WTC11 (cell line): ENCODE data around the gene ADCY2.
A peak's percentile ranks its signal among the peaks of the same experiment; 100 is the strongest.

Experiments used
- CBFB ChIP-seq: sonication (generic); formaldehyde crosslinking; IDR thresholded peaks from 2 replicates; pipeline ENCODE4 v1.8.1; 2022; ENCODE audit warnings: mild to moderate bottlenecking, low read depth, missing genetic modification reagents
- CTCF ChIP-seq: fragments of 200-600 bp; IDR thresholded peaks from 2 replicates; pipeline ENCODE4 v1.8.0; 2022; ENCODE audit warnings: antibody characterized with exemption
- HMGXB4 ChIP-seq: sonication (generic); formaldehyde crosslinking; IDR thresholded peaks from 2 replicates; pipeline ENCODE4 v1.8.1; 2023; ENCODE audit warnings: mild to moderate bottlenecking, moderate library complexity, missing genetic modification reagents
- NR2C2 ChIP-seq: sonication (generic); formaldehyde crosslinking; IDR thresholded peaks from 2 replicates; pipeline ENCODE4 v1.8.0; 2022; ENCODE audit warnings: mild to moderate bottlenecking, missing genetic modification reagents
- PRDM15 ChIP-seq: sonication (generic); formaldehyde crosslinking; IDR thresholded peaks from 2 replicates; pipeline ENCODE4 v1.8.0; 2022; ENCODE audit warnings: missing genetic modification reagents
- TEAD4 ChIP-seq: sonication (generic); formaldehyde crosslinking; IDR thresholded peaks from 2 replicates; pipeline ENCODE4 v1.8.0; 2022; ENCODE audit warnings: mild to moderate bottlenecking, missing genetic modification reagents
- ZNF121 ChIP-seq: sonication (generic); formaldehyde crosslinking; IDR thresholded peaks from 2 replicates; pipeline ENCODE4 v1.8.0; 2023; ENCODE audit warnings: missing genetic modification reagents

GRCh38 chr5:7396713-7397454 lies 946 bp downstream of the ADCY2 start:
- TF ChIP-seq CTCF = no peak
- no peak for TF ChIP-seq ZNF121
- 0 out of 2 replicates have a peak, but pooled peaks have one; percentile 35 for TF ChIP-seq HMGXB4
- TF ChIP-seq TEAD4 (CRISPR knock-in tag) = no peak
- no peak for TF ChIP-seq CBFB (CRISPR knock-in tag)
- TF ChIP-seq PRDM15 (CRISPR knock-in tag) = no peak
- TF ChIP-seq NR2C2 = no peak
